ENCODE results near the gene NID1.
A peak's percentile ranks its signal among the peaks of the same experiment; 100 is the strongest.
"Not testable (repeated sequence)": the region's sequence is repeated elsewhere in the genome, so short reads cannot be mapped to it uniquely, and the experiment has no call there.

Gene NID1

GRCh38 chr1:236064674-236065508 is at the start of gene NID1:
Gene NID1, minus strand, starts transcription at chr1:236065090. Its CDS starts 11 bp downstream, at chr1:236065079.
- DNase-seq (ENCODE audit: low spot score) = peak; percentile 95

GRCh38 chr1:236114076-236114747 is 49.3 kb upstream of the NID1 start:
- no peak for DNase-seq (ENCODE audit: low spot score)

GRCh38 chr1:236113324-236114032 is 48.6 kb upstream of the NID1 start:
- no peak for DNase-seq (ENCODE audit: low spot score)

- DNase-seq (ENCODE audit: low spot score) = no peak
These were observed 47.4 kb upstream of the NID1 start for GRCh38 chr1:236112332-236112627.

- DNase-seq (ENCODE audit: low spot score) = no peak
These were observed 46.8 kb upstream of the NID1 start for GRCh38 chr1:236111527-236112331.

GRCh38 chr1:236110137-236110536 is 45.2 kb upstream of the NID1 start:
- DNase-seq (ENCODE audit: low spot score) = peak; percentile 5

- no peak for DNase-seq (ENCODE audit: low spot score)
These were observed 43.2 kb upstream of the NID1 start for GRCh38 chr1:236108027-236108648.

- no peak for DNase-seq (ENCODE audit: low spot score)
These were observed 42.4 kb upstream of the NID1 start for GRCh38 chr1:236107121-236107907.

- peak; percentile 84 for DNase-seq (ENCODE audit: low spot score)
These were observed 38.8 kb upstream of the NID1 start for GRCh38 chr1:236103646-236104218.

GRCh38 chr1:236103059-236103458 is 38.2 kb upstream of the NID1 start:
- no peak for DNase-seq (ENCODE audit: low spot score)

GRCh38 chr1:236102611-236103010 is 37.7 kb upstream of the NID1 start:
- DNase-seq (ENCODE audit: low spot score) = no peak

GRCh38 chr1:236101233-236102200 is 36.6 kb upstream of the NID1 start:
- no peak for DNase-seq (ENCODE audit: low spot score)

GRCh38 chr1:236100799-236101198 is 35.9 kb upstream of the NID1 start:
- DNase-seq (ENCODE audit: low spot score) = no peak

- peak; percentile 40 for DNase-seq (ENCODE audit: low spot score)
These were observed 34.6 kb upstream of the NID1 start for GRCh38 chr1:236099355-236099974.

GRCh38 chr1:236098267-236098666 is 33.4 kb upstream of the NID1 start:
- no peak for DNase-seq (ENCODE audit: low spot score)

- DNase-seq (ENCODE audit: low spot score) = not testable (repeated sequence)
These were observed 32.0 kb upstream of the NID1 start for GRCh38 chr1:236096660-236097482.

GRCh38 chr1:236095705-236096520 is 31.0 kb upstream of the NID1 start:
- no peak for DNase-seq (ENCODE audit: low spot score)

Measured in AG20443 (cell line).